Heart left ventricle (tissue), 16 donors: Measurements from ENCODE around the gene CWC27. TPM values are rescaled to one million over a fixed set of nuclear protein-coding genes. Genes with fewer than 3 reads are reported as not detected.

Experiments used
- ATAC-seq, 4 donors: fragments of 200-7000 bp; cut with Tn5 transposase; one replicate each; pipeline ENCODE4 v1.9.1; 2020 to 2022; ENCODE audit warnings: moderate library complexity in 4 of 4, mild to moderate bottlenecking in 3 of 4, moderate number of reproducible peaks in 1 of 4
- DNase-seq, 5 donors: peaks; one replicate each; pipeline ENCODE4 v3.0.0-alpha.2; 2020
- H3K27ac ChIP-seq, 12 donors: fragments of 200-600 bp; sonication (generic) in 4 of 12; one replicate each; pipeline versions ENCODE4 v1.5.0 to v1.8.0; 2016 to 2022; ENCODE audit warnings: mild to moderate bottlenecking in 2 of 12
- H3K27me3 ChIP-seq, 9 donors: fragments of 200-600 bp; sonication (generic) in 2 of 9; one replicate each; pipeline versions ENCODE4 v1.5.1 to v1.8.0; 2016 to 2022; ENCODE audit warnings: mild to moderate bottlenecking in 3 of 9
- H3K36me3 ChIP-seq, 9 donors: fragments of 200-600 bp; sonication (generic) in 2 of 9; one replicate each; pipeline versions ENCODE4 v1.5.0 to v1.8.0; 2018 to 2022; ENCODE audit warnings: mild to moderate bottlenecking in 2 of 9
- H3K4me1 ChIP-seq, 12 donors: fragments of 200-600 bp; sonication (generic) in 4 of 12; one replicate each; pipeline versions ENCODE4 v1.5.0 to v1.8.0; 2016 to 2022; ENCODE audit warnings: mild to moderate bottlenecking in 3 of 12
- H3K4me3 ChIP-seq, 12 donors: fragments of 200-600 bp; sonication (generic) in 4 of 12; one replicate each; pipeline versions ENCODE4 v1.5.0 to v1.8.0; 2017 to 2022; ENCODE audit warnings: mild to moderate bottlenecking in 9 of 12, moderate library complexity in 4 of 12
- H3K9me3 ChIP-seq, 12 donors: fragments of 200-600 bp; sonication (generic) in 4 of 12; one replicate each; pipeline versions ENCODE4 v1.5.0 to v1.8.0; 2016 to 2022; ENCODE audit warnings: mild to moderate bottlenecking in 1 of 12
- CTCF ChIP-seq, 12 donors: fragments of 200-600 bp; sonication (generic) in 4 of 12; IDR thresholded peaks; one replicate each; pipeline versions ENCODE4 v1.5.0 to v1.8.0; 2018 to 2022; ENCODE audit warnings: antibody characterized with exemption in 12 of 12, mild to moderate bottlenecking in 5 of 12
- POLR2A ChIP-seq, 2 donors: fragments of 450-650 bp; IDR thresholded peaks; one replicate each; pipeline ENCODE4 v1.6.1; 2017; ENCODE audit warnings: antibody characterized with exemption in 2 of 2, mild to moderate bottlenecking in 2 of 2, moderate library complexity in 2 of 2
- WGBS, 4 donors: extraction: QIAGEN DNeasy Blood & Tissue Kit in 2 of 4; methylation state at CpG; one replicate each; pipeline versions ENCODE4 v1.1.5 to v1.1.7; 2013 to 2018; 5-methylcytosine and 5-hydroxymethylcytosine counted together
- intact Hi-C, 10 donors: fragments of 100-400 bp; cut with DNase I; formaldehyde crosslinking; loops; one replicate each; pipeline versions ENCODE4 v1.11.1 to v1.14.2; 2022
- long read RNA-seq, 3 donors: library from polyadenylated mRNA; unstranded; transcript quantifications; one replicate each; pipeline ENCODE4 v2.0.0, GENCODE V29; 2020 to 2021
- polyA plus RNA-seq, 2 donors: library from polyadenylated mRNA; stranded (reverse); fragments of 200-250 nt; gene quantifications; one replicate each; pipeline ENCODE4 v1.2.3, GENCODE V29; 2013
- total RNA-seq, 9 donors: library from RNA; depleted of rRNA in 2 of 9; stranded (reverse); fragments of >200 nt in 2 of 9; fragmentation: NEBNext Ultra II Directional in 3 of 9; extraction: Animal tissue kit (Norgen Biotek cat#: 25700) in 3 of 9; gene quantifications; one replicate each; pipeline versions ENCODE4 v1.1.0 to v1.2.4, GENCODE V29; 2016 to 2023
- donor health status: ischemic (EF 13 %, LVEDD 7.1; RV severe dilation, severe dysfunction).
- donor health status: healthy with polysubstance abuse.
- donor health status: DM: no; HTN: yes; CAD: no.
- donor health status: DM: no; HTN: no; CAD: no.
- donor health status: ischemic (EF 25% LVEDD 6.9; RV normal size, moderate dysfunction).
- donor health status: ischemic (EF 25% LVEDD 5.7; RV mildly dilated, moderate dysfunction).
- donor health status: healthy.
- donor health status: DM: yes; HTN: yes; CAD: no.
- donor health status: ischemic (EF 35%, LVEDD 5.7; RV mildly dilated, moderate dysfunction).
- donor health status: nonischemic (EF 11% LVEDD 7.7; RV severe dilation, severe dysfunction).
- donor health status: DM: yes; HTN: yes; CAD: no.
- donor health status: PGD.
- donor health status: ischemic (EF 29% LVEDD 5.4; RV normal size, mild dysfunction).
- donor health status: nonischemic (EF 23%, LVEDD 6.1; RV moderate dilation, normal function).

Gene CWC27
- total RNA-seq (10 to 100 TPM; 10.7 to 29.8 (median 23.5) TPM), polyA plus RNA-seq (10 to 100 TPM; 22.6 to 33.3 TPM)
- long read RNA-seq, donor 1, transcript CWC27-201 (14 exons, 2,078 nt): major isoform, 12 of 25 reads
- long read RNA-seq, donor 1, partial matches to known transcripts: 11 of 25 reads
- long read RNA-seq, donor 1, other reads (novel, unspliced or antisense): 2 of 25 reads
- long read RNA-seq, donor 2, transcript CWC27-201 (14 exons, 2,078 nt): major isoform, 6 of 37 reads
- long read RNA-seq, donor 2, partial matches to known transcripts: 24 of 37 reads
- long read RNA-seq, donor 2, other reads (novel, unspliced or antisense): 4 of 37 reads
- long read RNA-seq, donor 3, transcript CWC27-201 (14 exons, 2,078 nt): major isoform, 9 of 13 reads
- long read RNA-seq, donor 3, partial matches to known transcripts: 2 of 13 reads
- long read RNA-seq, donor 3, other reads (novel, unspliced or antisense): 2 of 13 reads

- Histone ChIP-seq H3K27me3 (no peaks in the 10 kb centered on the region), H3K9me3 (no peaks in the 10 kb centered on the region), H3K4me3 (peak within 1 kb of the TSS; percentile 72 to 95 (median 86)), H3K4me1 (peaks cover 9 to 51% (median 40%) of the 10 kb centered on the region in 12 donors), H3K36me3 (peaks cover 0 to 15% (median 2%) of the 10 kb centered on the region in 9 donors), H3K27ac (peak within 1 kb of the TSS; percentile 79 to 96 (median 89))
- DNase-seq (peak; percentile 80 to 90 (median 86)), ATAC-seq (peak; percentile 98 to 99 (median 99))
- intact Hi-C loops: loop anchor here in 1 of 10 donors (5.0 kb wide), 1 partner anchor 621 kb away; no protein-coding TSS in a partner anchor
- 0 to 1% (median 0%) methylated on average over 41 to 48 of the region's 48 CpGs for WGBS, 4 donors
- TF ChIP-seq POLR2A (IDR thresholded peaks at IDR 0.05) (peak in 1 of 2 donors; percentile 34), CTCF (IDR thresholded peaks at IDR 0.05) (peak in 4 of 12 donors; percentile 7 to 31 (median 22))
These were observed at the start of gene CWC27, which contains the start of gene SREK1IP1 for GRCh38 chr5:64768358-64769312. Gene CWC27 (plus strand): TSS chr5:64768930. CDS start chr5:64769147, 217 bp downstream. Gene SREK1IP1 (minus strand): TSS chr5:64768691. CDS start chr5:64768517, 174 bp downstream.

- Histone ChIP-seq H3K4me1 (no peaks in the 10 kb centered on the region), H3K9me3 (no peaks in the 10 kb centered on the region), H3K4me3 (no peak overlapping the region), H3K27ac (no peak overlapping the region), H3K27me3 (no peaks in the 10 kb centered on the region), H3K36me3 (peaks cover 0 to 71% (median 56%) of the 10 kb centered on the region in 9 donors)
- DNase-seq (no peak), ATAC-seq (no peak)
- TF ChIP-seq POLR2A (IDR thresholded peaks at IDR 0.05): no peak
- TF ChIP-seq CTCF (IDR thresholded peaks at IDR 0.05): no peak
- 77 to 97% (median 95%) methylated on average over 3 of the region's 3 CpGs for WGBS, 4 donors
- intact Hi-C loops: no loop called here
These were observed 46.1 kb upstream of the CWC27 start for GRCh38 chr5:64722588-64722987.

- DNase-seq (no peak), ATAC-seq (no peak)
- Histone ChIP-seq H3K4me3 (no peak overlapping the region), H3K27ac (no peak overlapping the region), H3K27me3 (no peaks in the 10 kb centered on the region), H3K36me3 (peaks cover 0 to 70% (median 51%) of the 10 kb centered on the region in 9 donors), H3K9me3 (no peaks in the 10 kb centered on the region), H3K4me1 (no peaks in the 10 kb centered on the region)
- WGBS, 4 donors: 89 to 98% (median 97%) methylated on average over 2 of the region's 2 CpGs
- intact Hi-C loops: no loop called here
- no peak for TF ChIP-seq CTCF (IDR thresholded peaks at IDR 0.05)
- no peak for TF ChIP-seq POLR2A (IDR thresholded peaks at IDR 0.05)
These were observed 41.6 kb upstream of the CWC27 start for GRCh38 chr5:64727150-64727549.
